Retina (tissue), 1 donor: Measurements from ENCODE around the gene ASMTL.
"Not testable (repeated sequence)": the region's sequence is repeated elsewhere in the genome, so short reads cannot be mapped to it uniquely, and the experiment has no call there.

Experiments used
- DNase-seq: peaks from one replicate; pipeline ENCODE4 v3.0.0-alpha.2; 2016

The ASMTL gene

GRCh38 chrX:1452516-1453394 is at the start of gene ASMTL:
Gene ASMTL, minus strand, starts transcription at chrX:1452909. Its CDS starts 69 bp downstream, at chrX:1452840.
- peak; percentile 100 for DNase-seq

GRCh38 chrX:1502241-1502640 is 49.5 kb upstream of the ASMTL start:
- no peak for DNase-seq

- no peak for DNase-seq
Measured at GRCh38 chrX:1500701-1501624, 48.3 kb upstream of the ASMTL start.

DNA sequence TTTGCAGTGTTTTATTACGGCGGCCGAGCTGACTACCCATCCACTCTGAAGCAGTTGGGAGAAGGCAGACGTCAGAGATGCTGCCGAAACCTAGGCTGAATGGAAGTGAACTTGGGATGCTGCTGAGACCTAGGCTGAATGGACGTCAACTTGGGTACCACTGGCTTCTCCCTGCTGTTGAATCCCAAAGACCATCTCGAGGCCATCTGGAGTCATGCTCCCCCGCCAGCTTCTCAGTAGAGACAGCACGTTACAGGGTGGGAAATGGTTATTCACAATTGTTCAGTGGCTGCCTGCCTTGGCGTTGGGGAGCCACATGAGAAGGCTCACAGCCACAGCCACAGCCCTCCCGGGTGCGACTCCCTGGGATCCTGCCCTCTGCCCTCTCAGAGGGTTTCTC is 43.4 kb upstream of the ASMTL start:
- no peak for DNase-seq

- DNase-seq = peak; percentile 38
Measured at GRCh38 chrX:1493877-1494510, 41.3 kb upstream of the ASMTL start.

GRCh38 chrX:1493412-1493811 is 40.7 kb upstream of the ASMTL start:
- no peak for DNase-seq

GRCh38 chrX:1492421-1493012 is 39.8 kb upstream of the ASMTL start:
- no peak for DNase-seq

DNA sequence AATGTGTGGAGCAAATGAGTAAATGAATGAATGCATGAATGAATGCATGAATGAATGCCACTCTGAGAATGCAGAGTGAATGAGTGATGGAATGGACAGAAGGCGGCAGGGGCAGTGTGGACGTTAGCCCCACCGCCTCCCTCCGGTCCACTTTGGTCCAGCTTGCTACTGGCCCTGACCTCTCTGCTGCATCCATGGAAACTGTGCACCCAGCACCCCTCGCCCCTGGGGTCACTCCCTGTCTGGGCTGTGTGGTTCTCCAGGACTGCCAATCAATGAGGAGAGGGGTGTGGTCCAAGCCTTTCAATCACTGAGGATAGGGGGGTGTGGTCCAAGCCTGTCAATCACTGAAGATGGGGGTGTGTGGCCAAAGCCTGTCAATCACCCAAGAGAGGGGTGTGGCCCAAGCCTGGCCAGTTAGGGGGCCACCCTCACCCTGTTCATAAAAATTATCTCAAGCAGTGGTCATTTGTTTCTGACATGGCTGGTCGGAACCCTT is 39.2 kb upstream of the ASMTL start:
- DNase-seq = peak; percentile 18

GRCh38 chrX:1491248-1491647 is 38.5 kb upstream of the ASMTL start:
- DNase-seq = not testable (repeated sequence)

DNA sequence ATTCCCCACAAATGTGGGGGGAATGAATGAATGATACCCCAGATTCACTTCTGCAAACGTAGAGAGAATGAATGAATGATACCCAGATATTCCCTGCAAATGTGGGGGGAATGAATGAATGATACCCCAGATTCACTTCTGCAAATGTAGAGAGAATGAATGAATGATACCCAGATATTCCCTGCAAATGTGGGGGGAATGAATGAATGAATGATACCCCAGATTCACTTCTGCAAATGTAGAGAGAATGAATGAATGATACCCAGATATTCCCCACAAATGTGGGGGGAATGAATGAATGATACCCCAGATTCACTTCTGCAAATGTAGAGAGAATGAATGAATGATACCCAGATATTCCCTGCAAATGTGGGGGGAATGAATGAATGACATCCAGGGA is 38.0 kb upstream of the ASMTL start:
- not testable (repeated sequence) for DNase-seq

GRCh38 chrX:1489354-1489753 is 36.6 kb upstream of the ASMTL start:
- DNase-seq = not testable (repeated sequence)

DNA sequence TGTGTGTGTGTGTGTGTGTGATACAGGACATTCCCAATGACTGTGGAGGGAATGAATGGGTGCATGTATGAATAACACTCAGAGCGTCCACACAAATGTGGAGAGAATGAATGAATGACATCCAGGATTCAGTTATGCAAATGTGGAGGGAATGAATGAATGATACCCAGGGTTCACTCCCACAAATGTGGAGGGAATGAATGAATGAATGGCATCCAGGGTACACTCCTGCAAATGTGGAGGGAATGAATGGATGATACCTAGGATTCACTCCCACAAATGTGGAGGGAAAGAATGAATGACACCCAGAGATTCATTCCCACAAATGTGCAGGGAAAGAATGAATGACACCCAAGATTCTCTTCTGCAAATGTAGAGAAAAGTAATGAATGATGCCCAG is 36.0 kb upstream of the ASMTL start:
- DNase-seq = no peak

DNA sequence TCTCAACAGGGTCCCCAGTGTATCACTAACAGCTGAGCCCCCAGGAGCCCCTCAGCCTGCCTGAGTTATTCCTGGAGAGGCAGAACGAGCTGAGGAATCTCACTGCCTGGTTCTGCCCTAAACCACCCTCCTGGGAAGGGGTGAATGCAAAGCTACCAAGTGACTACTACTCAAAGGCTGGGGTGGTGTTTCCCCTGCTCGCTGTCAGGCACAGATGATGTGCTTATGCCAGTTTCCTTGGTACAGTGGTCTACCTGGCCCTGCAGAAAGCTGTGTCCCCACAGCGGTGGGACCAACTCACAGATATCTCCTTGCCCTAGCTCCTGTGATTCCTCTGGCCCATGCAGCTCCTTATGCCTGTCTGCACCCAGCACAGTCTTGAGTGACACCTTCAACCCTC is 35.4 kb upstream of the ASMTL start:
- DNase-seq = no peak

DNA sequence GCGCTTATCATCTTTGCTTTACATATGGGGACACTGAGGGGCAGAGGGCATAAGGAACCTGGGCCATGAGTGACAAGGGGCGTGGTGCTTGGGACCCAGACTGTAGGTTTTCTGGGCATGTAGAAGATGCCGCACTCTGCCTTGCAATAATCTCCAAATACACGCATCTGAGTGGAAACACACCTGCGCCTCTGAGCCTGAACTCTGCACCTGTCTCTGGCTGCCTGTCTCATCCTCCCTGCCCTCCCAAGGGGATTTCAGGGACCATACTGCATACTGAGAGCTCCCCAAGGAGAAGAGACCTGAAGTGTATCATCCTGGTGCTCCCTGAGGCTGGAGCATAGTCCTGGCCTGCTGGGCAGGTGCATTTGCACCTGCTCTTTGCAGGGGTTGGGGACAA is 34.7 kb upstream of the ASMTL start:
- DNase-seq = no peak

GRCh38 chrX:1486749-1487361 is 34.1 kb upstream of the ASMTL start:
- no peak for DNase-seq

- no peak for DNase-seq
Measured at GRCh38 chrX:1486177-1486576, 33.5 kb upstream of the ASMTL start.

DNA sequence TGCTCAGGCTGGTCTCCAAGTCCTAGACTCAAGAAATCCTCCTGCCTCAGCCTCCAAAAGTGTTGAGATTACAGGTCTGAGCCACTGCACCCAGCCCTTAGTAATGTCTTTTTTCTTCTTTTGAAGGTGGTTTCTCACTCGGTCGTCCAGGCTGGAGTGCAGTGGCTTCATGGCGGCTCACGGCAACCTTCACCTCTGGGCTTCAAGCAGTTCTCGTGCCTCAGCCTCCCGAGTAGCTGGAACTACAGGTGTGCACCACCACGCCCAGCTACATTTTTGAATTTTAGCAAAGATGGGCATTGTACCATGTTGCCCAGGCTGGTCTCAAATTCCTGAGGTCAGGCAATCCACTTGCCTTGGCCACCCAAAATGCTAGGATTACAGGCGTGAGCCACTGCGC is 32.3 kb upstream of the ASMTL start:
- DNase-seq = no peak

GRCh38 chrX:1484638-1485019 is 31.9 kb upstream of the ASMTL start:
- no peak for DNase-seq

DNA sequence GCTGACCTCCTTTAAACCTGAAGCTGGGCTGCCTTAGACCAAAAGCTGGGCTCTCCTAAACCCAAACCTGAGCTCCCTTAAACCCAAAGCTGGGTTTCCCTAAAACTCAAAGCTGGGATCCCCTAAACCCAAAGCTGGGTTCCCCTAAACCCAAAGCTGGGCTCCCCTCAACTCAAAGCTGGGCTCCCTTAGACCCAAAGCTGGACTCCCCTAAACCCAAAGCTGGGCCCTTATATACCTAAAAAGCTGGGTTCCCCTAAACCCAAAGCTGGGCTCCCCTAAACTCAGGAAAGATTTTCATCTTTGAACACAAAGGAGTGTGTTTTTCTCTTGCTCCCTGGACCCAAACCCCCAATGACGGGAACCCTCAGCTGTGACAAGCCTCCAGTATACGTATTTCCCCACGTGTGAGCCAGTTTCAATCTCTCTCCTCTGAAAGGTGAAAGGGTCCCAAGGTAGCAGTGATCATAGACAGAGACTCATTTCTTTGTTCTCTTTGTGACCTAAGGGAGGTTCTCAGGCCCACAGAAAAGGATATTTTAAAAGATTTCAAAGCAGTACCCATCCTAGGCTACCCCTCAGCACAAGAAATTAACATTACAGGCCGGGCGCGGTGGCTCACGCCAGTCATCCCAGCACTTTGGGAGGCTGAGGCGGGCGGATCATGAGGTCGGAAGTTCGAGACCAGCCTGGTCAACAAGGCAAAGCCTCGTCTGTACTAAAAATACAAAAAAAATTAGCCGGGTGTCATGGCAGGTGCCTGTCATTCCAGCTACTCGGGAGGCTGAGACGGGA is 31.3 kb upstream of the ASMTL start:
- DNase-seq = no peak

- DNase-seq = not testable (repeated sequence)
Measured at GRCh38 chrX:1482530-1482928, 29.8 kb upstream of the ASMTL start.
